GM12872 (cell line): Measurements from ENCODE around the gene TYW3.

Source experiments
- CTCF ChIP-seq: IDR thresholded peaks from 3 replicates; pipeline ENCODE4 v1.5.1; 2011; ENCODE audit warnings: low read depth, mild to moderate bottlenecking, low read length, moderate library complexity; ENCODE audit not compliant: insufficient read depth

The TYW3 gene

GRCh38 chr1:74693473-74693872 lies 39.5 kb upstream of the TYW3 start:
- TF ChIP-seq CTCF = no peak

GRCh38 chr1:74697832-74698231 lies 35.1 kb upstream of the TYW3 start:
- no peak for TF ChIP-seq CTCF

- TF ChIP-seq CTCF = no peak
Measured at GRCh38 chr1:74699331-74699730, 33.6 kb upstream of the TYW3 start.

GRCh38 chr1:74703386-74704182 lies 29.4 kb upstream of the TYW3 start:
- no peak for TF ChIP-seq CTCF

- no peak for TF ChIP-seq CTCF
Measured at GRCh38 chr1:74712881-74713280, 20.1 kb upstream of the TYW3 start.

GRCh38 chr1:74713849-74714248 lies 19.1 kb upstream of the TYW3 start:
- TF ChIP-seq CTCF = no peak

- no peak for TF ChIP-seq CTCF
Measured at GRCh38 chr1:74714429-74715235, 18.3 kb upstream of the TYW3 start.
